ENCODE measurements around the gene GLIS1.

The GLIS1 gene

GRCh38 chr1:53511933-53512806, 226.8 kb downstream of the GLIS1 start:
- FAIRE-seq (no peak), DNase-seq (ENCODE audit: low spot score) (no peak)

- DNase-seq (ENCODE audit: low spot score) (no peak), FAIRE-seq (no peak)
Observed at GRCh38 chr1:53511323-53511932, 227.5 kb downstream of the GLIS1 start.

GRCh38 chr1:53510215-53510614, 228.7 kb downstream of the GLIS1 start:
- DNase-seq (ENCODE audit: low spot score) (no peak), FAIRE-seq (no peak)

- no peak for DNase-seq (ENCODE audit: low spot score)
- no peak for FAIRE-seq
Observed at GRCh38 chr1:53509775-53510174, 229.2 kb downstream of the GLIS1 start.

GRCh38 chr1:53508991-53509666, 229.8 kb downstream of the GLIS1 start:
- FAIRE-seq (no peak), DNase-seq (ENCODE audit: low spot score) (peak; percentile 53)

GRCh38 chr1:53508056-53508990, 230.6 kb downstream of the GLIS1 start:
- FAIRE-seq (no peak), DNase-seq (ENCODE audit: low spot score) (no peak)

GRCh38 chr1:53507116-53507820, 231.7 kb downstream of the GLIS1 start:
- DNase-seq (ENCODE audit: low spot score), result no peak
- no peak for FAIRE-seq

GRCh38 chr1:53506355-53507050, 232.5 kb downstream of the GLIS1 start:
- FAIRE-seq (no peak), DNase-seq (ENCODE audit: low spot score) (no peak)

- no peak for FAIRE-seq
- no peak for DNase-seq (ENCODE audit: low spot score)
Observed at GRCh38 chr1:53505891-53506290, 233.1 kb downstream of the GLIS1 start.

GRCh38 chr1:53505401-53505800, 233.6 kb downstream of the GLIS1 start:
- FAIRE-seq (no peak), DNase-seq (ENCODE audit: low spot score) (no peak)

- DNase-seq (ENCODE audit: low spot score), result no peak
- FAIRE-seq, result no peak
Observed at GRCh38 chr1:53504901-53505300, 234.1 kb downstream of the GLIS1 start.

- DNase-seq (ENCODE audit: low spot score) (no peak), FAIRE-seq (no peak)
Observed at GRCh38 chr1:53503433-53504217, 235.3 kb downstream of the GLIS1 start.

- no peak for FAIRE-seq
- peak; percentile 31 for DNase-seq (ENCODE audit: low spot score)
Observed at GRCh38 chr1:53502641-53503432, 236.1 kb downstream of the GLIS1 start.

- FAIRE-seq (no peak), DNase-seq (ENCODE audit: low spot score) (no peak)
Observed at GRCh38 chr1:53501065-53502005, 237.6 kb downstream of the GLIS1 start.

GRCh38 chr1:53500204-53501064, 238.5 kb downstream of the GLIS1 start:
- no peak for FAIRE-seq
- no peak for DNase-seq (ENCODE audit: low spot score)

Measured in urothelium cell line (cell line).